OCI-LY1 (cell line): ENCODE results near the gene EPOP.

Source experiments
- H2AFZ ChIP-seq: fragments of 200-600 bp; sonication (generic), shearing (Covaris generic); 2 replicates; pipeline ENCODE4 v1.6.0; 2014; ENCODE audit warnings: antibody characterized with exemption, mild to moderate bottlenecking, low read length
- H3F3A ChIP-seq: fragments of 200-600 bp; sonication (generic), shearing (Covaris generic); 2 replicates; pipeline ENCODE4 v1.6.0; 2014; ENCODE audit warnings: mild to moderate bottlenecking, antibody characterized with exemption, low read length, moderate library complexity; ENCODE audit not compliant: insufficient read depth
- H3K27ac ChIP-seq: fragments of 200-600 bp; sonication (generic); 2 replicates; pipeline ENCODE4 v1.5.1; 2014; ENCODE audit warnings: low read length, mixed run types, mild to moderate bottlenecking, low read depth; ENCODE audit not compliant: poor library complexity, severe bottlenecking
- H3K27me3 ChIP-seq: fragments of 200-600 bp; sonication (generic); 2 replicates; pipeline ENCODE4 v1.6.0; 2014; ENCODE audit warnings: antibody characterized with exemption, mild to moderate bottlenecking, low read length, moderate library complexity; ENCODE audit not compliant: insufficient read depth
- H3K36me3 ChIP-seq: fragments of 200-600 bp; sonication (generic); 2 replicates; pipeline ENCODE4 v1.6.1; 2014; ENCODE audit warnings: mild to moderate bottlenecking, antibody characterized with exemption, low read length, moderate library complexity, mixed read lengths; ENCODE audit not compliant: insufficient read depth
- H3K4me1 ChIP-seq: fragments of 200-600 bp; sonication (generic); 2 replicates; pipeline ENCODE4 v1.5.1; 2014; ENCODE audit warnings: mild to moderate bottlenecking, low read length, moderate library complexity; ENCODE audit not compliant: insufficient read depth, severe bottlenecking
- H3K4me2 ChIP-seq: fragments of 200-600 bp; sonication (generic), shearing (Covaris generic); 2 replicates; pipeline ENCODE4 v1.6.1; 2014; ENCODE audit warnings: low read length
- H3K4me3 ChIP-seq: fragments of 200-600 bp; sonication (generic); 2 replicates; pipeline ENCODE4 v1.5.1; 2014; ENCODE audit warnings: low read length, low read depth, mild to moderate bottlenecking, mixed read lengths; ENCODE audit not compliant: poor library complexity, severe bottlenecking
- H3K79me2 ChIP-seq: fragments of 200-600 bp; shearing (Covaris generic); 2 replicates; pipeline ENCODE4 v1.6.1; 2016; ENCODE audit warnings: mixed run types, low read length, mixed read lengths; ENCODE audit not compliant: insufficient read depth
- H3K9ac ChIP-seq: fragments of 200-600 bp; sonication (generic), shearing (Covaris generic); 2 replicates; pipeline ENCODE4 v1.6.1; 2014; ENCODE audit warnings: mild to moderate bottlenecking, low read length, mixed read lengths
- H3K9me2 ChIP-seq: fragments of 200-600 bp; sonication (generic), shearing (Covaris generic); 2 replicates; pipeline ENCODE4 v1.6.1; 2014; ENCODE audit warnings: low read depth, mild to moderate bottlenecking, low read length, mixed read lengths
- H3K9me3 ChIP-seq: fragments of 200-600 bp; shearing (Covaris generic); 2 replicates; pipeline ENCODE4 v1.6.1; 2014; ENCODE audit warnings: low read length, mixed read lengths
- H4K20me1 ChIP-seq: fragments of 200-600 bp; sonication (generic), shearing (Covaris generic); 2 replicates; pipeline ENCODE4 v1.6.0; 2016; ENCODE audit warnings: mild to moderate bottlenecking, low read length; ENCODE audit not compliant: insufficient read depth
- CTCF ChIP-seq: fragments of 200-600 bp; sonication (generic), shearing (Covaris generic); IDR thresholded peaks from 2 replicates; pipeline ENCODE4 v1.5.1; 2017; ENCODE audit warnings: mild to moderate bottlenecking, antibody characterized with exemption, low read length, moderate library complexity, mixed read lengths
- EZH2 ChIP-seq: fragments of 200-600 bp; sonication (generic), shearing (Covaris generic); IDR thresholded peaks from 2 replicates; pipeline ENCODE4 v1.8.0; 2017; ENCODE audit warnings: borderline replicate concordance, mixed run types, mild to moderate bottlenecking, antibody characterized with exemption, low read length, moderate library complexity, mixed read lengths

The EPOP gene

GRCh38 chr17:38719943-38720641, 45.3 kb upstream of the EPOP start:
- Histone ChIP-seq H3K27ac (no peak overlapping the region), H3F3A (no peaks in the 10 kb centered on the region), H3K27me3 (no peaks in the 10 kb centered on the region), H3K4me1 (peaks cover 7% of the 10 kb centered on the region), H3K36me3 (peaks cover 83% of the 10 kb centered on the region), H3K9me2 (no peaks in the 10 kb centered on the region), H3K4me3 (no peak overlapping the region), H3K4me2 (no peak overlapping the region), H3K9ac (no peak overlapping the region), H4K20me1 (no peaks in the 10 kb centered on the region), H2AFZ (no peak overlapping the region), H3K79me2 (no peaks in the 10 kb centered on the region), H3K9me3 (no peaks in the 10 kb centered on the region)
- no peak for TF ChIP-seq CTCF
- TF ChIP-seq EZH2, result no peak

GRCh38 chr17:38719289-38719942, 44.7 kb upstream of the EPOP start:
- Histone ChIP-seq H3K27me3 (no peaks in the 10 kb centered on the region), H3K4me3 (no peak overlapping the region), H3K27ac (no peak overlapping the region), H3K4me2 (no peak overlapping the region), H3K9ac (no peak overlapping the region), H3K9me2 (no peaks in the 10 kb centered on the region), H3K9me3 (no peaks in the 10 kb centered on the region), H3F3A (no peaks in the 10 kb centered on the region), H3K4me1 (peaks cover 7% of the 10 kb centered on the region), H3K36me3 (peaks cover 83% of the 10 kb centered on the region), H4K20me1 (no peaks in the 10 kb centered on the region), H3K79me2 (no peaks in the 10 kb centered on the region), H2AFZ (no peak overlapping the region)
- no peak for TF ChIP-seq CTCF

- TF ChIP-seq CTCF, result no peak
- no peak for TF ChIP-seq EZH2
- H3K27me3 ChIP-seq, result no peaks in the 10 kb centered on the region
- H3K9me3 ChIP-seq, result no peaks in the 10 kb centered on the region
- H3K9me2 ChIP-seq, result no peaks in the 10 kb centered on the region
- no peaks in the 10 kb centered on the region for H4K20me1 ChIP-seq
- no peak overlapping the region for H3K4me3 ChIP-seq
- no peak overlapping the region for H3K4me2 ChIP-seq
- no peak overlapping the region for H3K27ac ChIP-seq
- no peak overlapping the region for H2AFZ ChIP-seq
- H3K36me3 ChIP-seq, result peaks cover 94% of the 10 kb centered on the region
- no peaks in the 10 kb centered on the region for H3F3A ChIP-seq
- peaks cover 7% of the 10 kb centered on the region for H3K4me1 ChIP-seq
- no peaks in the 10 kb centered on the region for H3K79me2 ChIP-seq
- H3K9ac ChIP-seq, result no peak overlapping the region
Observed at GRCh38 chr17:38717139-38717745, 42.5 kb upstream of the EPOP start.
